Endothelial cell of umbilical vein (primary cell): ENCODE results near the gene ZNF786. TPM values are rescaled to one million over a fixed set of nuclear protein-coding genes. Genes with fewer than 3 reads are reported as not detected.

Experiments used
- BruUV-seq: library from RNA; stranded (reverse); fragments of 400-500 nt; replicated peaks from 2 replicates; lab custom pipeline; 2021; lab: Mats Ljungman, UMichigan
- CTCF ChIA-PET: fragments of 300-600, 350-600 bp; sonication (Branson Sonifier 250); formaldehyde crosslinking; loops from one replicate; lab custom pipeline; 2021; ENCODE audit warnings: antibody characterized with exemption, inconsistent platforms; lab: Charles Lee
- POLR2A ChIA-PET: fragments of 300-600, 350-600 bp; sonication (Branson Sonifier 250); formaldehyde crosslinking; loops from one replicate; lab custom pipeline; 2021; ENCODE audit warnings: antibody characterized with exemption, inconsistent platforms; lab: Charles Lee
- DNase-seq: peaks from one replicate; pipeline ENCODE4 v3.0.0-alpha.2; 2011; ENCODE audit warnings: low read depth, low spot score
- FAIRE-seq: peaks from 2 replicates; lab custom pipeline; 2011; peaks lifted over from hg19 to GRCh38; lab: Jason Lieb, UNC
- H2AFZ ChIP-seq: 2 replicates; pipeline ENCODE4 v1.6.0; 2012; ENCODE audit warnings: low read depth, low read length, control low read depth, inconsistent platforms
- H3K27ac ChIP-seq: 2 replicates; pipeline ENCODE4 v1.5.1; 2011; ENCODE audit warnings: low read depth, mild to moderate bottlenecking, control low read depth, low read length, moderate library complexity; ENCODE audit not compliant: insufficient read depth
- H3K27me3 ChIP-seq, 2 experiments: 2 replicates each; pipeline versions ENCODE4 v1.6.0 to v1.6.1; 2011; ENCODE audit warnings: low read length in 2 of 2, mixed read lengths in 1 of 2; ENCODE audit not compliant: control insufficient read depth in 2 of 2, insufficient read depth in 2 of 2
- H3K36me3 ChIP-seq, 2 experiments: 2 replicates in 1 of 2; 3 replicates in 1 of 2; pipeline ENCODE4 v1.5.1; 2011; ENCODE audit warnings: low read length in 2 of 2, mild to moderate bottlenecking in 1 of 2, moderate library complexity in 1 of 2; ENCODE audit not compliant: control insufficient read depth in 2 of 2, insufficient read depth in 2 of 2; ENCODE audit errors: extremely low read depth in 1 of 2
- H3K4me1 ChIP-seq: 3 replicates; pipeline ENCODE4 v1.5.1; 2011; ENCODE audit warnings: mild to moderate bottlenecking, low read length; ENCODE audit not compliant: control insufficient read depth, insufficient read depth; ENCODE audit errors: extremely low read depth
- H3K4me2 ChIP-seq: 2 replicates; pipeline ENCODE4 v1.6.1; 2011; ENCODE audit warnings: low read length, control low read depth, mixed read lengths; ENCODE audit not compliant: insufficient read depth
- H3K4me3 ChIP-seq, 3 experiments: fragments of 200-600 bp in 1 of 3; sonication (generic), shearing (Covaris generic) in 1 of 3; replicated peaks in 1 of 3; 2 replicates each; pipeline ENCODE4 v1.5.1; 2011 to 2016; ENCODE audit warnings: control low read depth in 3 of 3, low read length in 3 of 3, mild to moderate bottlenecking in 2 of 3, inconsistent platforms in 1 of 3, low read depth in 1 of 3, moderate library complexity in 1 of 3; ENCODE audit not compliant: insufficient read depth in 1 of 3
- H3K79me2 ChIP-seq: 2 replicates; pipeline ENCODE4 v1.6.0; 2012; ENCODE audit warnings: low read length, inconsistent platforms; ENCODE audit not compliant: control insufficient read depth, insufficient read depth
- H3K9ac ChIP-seq: replicated peaks from 2 replicates; pipeline ENCODE3; 2011; ENCODE audit warnings: low read length, control low read depth; ENCODE audit not compliant: insufficient read depth; ENCODE audit errors: extremely low read depth
- H3K9me1 ChIP-seq: replicated peaks from 3 replicates; pipeline ENCODE4 v1.6.0; 2011; ENCODE audit warnings: mild to moderate bottlenecking, low read length; ENCODE audit not compliant: control insufficient read depth, insufficient read depth; ENCODE audit errors: extremely low read depth
- H3K9me3 ChIP-seq: replicated peaks from 2 replicates; pipeline ENCODE4 v1.5.1; 2012; ENCODE audit warnings: low read length, inconsistent platforms; ENCODE audit not compliant: control insufficient read depth, insufficient read depth
- H4K20me1 ChIP-seq: replicated peaks from 2 replicates; pipeline ENCODE3; 2011; ENCODE audit warnings: mild to moderate bottlenecking, low read length; ENCODE audit not compliant: control insufficient read depth, insufficient read depth; ENCODE audit errors: extremely low read depth
- EZH2 ChIP-seq: IDR thresholded peaks from 2 replicates; pipeline ENCODE4 v1.6.1; 2012; ENCODE audit warnings: borderline replicate concordance, low read depth, mild to moderate bottlenecking, moderate library complexity, low read length, inconsistent platforms; ENCODE audit not compliant: severe bottlenecking
- FOS ChIP-seq: IDR thresholded peaks from 2 replicates; pipeline ENCODE4 v1.6.1; 2011; ENCODE audit warnings: mild to moderate bottlenecking, low read length, moderate library complexity, borderline replicate concordance; ENCODE audit not compliant: insufficient read depth
- GATA2 ChIP-seq: IDR thresholded peaks from 2 replicates; pipeline ENCODE4 v1.7.0; 2011; ENCODE audit warnings: low read depth, mild to moderate bottlenecking, moderate library complexity, mixed read lengths, low read length; ENCODE audit not compliant: insufficient read length, insufficient read depth
- JUN ChIP-seq: IDR thresholded peaks from 2 replicates; pipeline ENCODE4 v1.6.1; 2011; ENCODE audit warnings: borderline replicate concordance, low read depth; ENCODE audit not compliant: insufficient read length, insufficient read depth
- POLR2A ChIP-seq: IDR thresholded peaks from 2 replicates; pipeline ENCODE4 v1.6.1; 2012; ENCODE audit warnings: low read depth, mild to moderate bottlenecking, control low read depth, low read length
- POLR2AphosphoS5 ChIP-seq: IDR thresholded peaks from 2 replicates; pipeline ENCODE4 v1.6.1; 2012; ENCODE audit warnings: low read depth, mild to moderate bottlenecking, control low read depth, low read length, moderate library complexity; ENCODE audit not compliant: insufficient read depth
- dilution Hi-C: fragments of 300-500 bp; cut with MboI; formaldehyde crosslinking; loops from one replicate; pipeline ENCODE4 v1.15.0; 2019; ENCODE audit warnings: low sequenced_read_pairs; ENCODE audit not compliant: extremely low pct_ligation_motif_present
- intact Hi-C: fragments of 100-400 bp; cut with micrococcal nuclease; formaldehyde crosslinking; loops from one replicate; pipeline ENCODE4 v1.10.0; 2022
- polyA plus RNA-seq, 4 experiments: library from polyadenylated mRNA; depleted of rRNA in 3 of 4; stranded (reverse) in 3 of 4; unstranded in 1 of 4; fragments of >200 nt; gene quantifications; 2 replicates each; pipeline versions ENCODE4 v1.2.1 to v1.2.3, GENCODE V29; 2011 to 2012; ENCODE audit warnings: missing spikeins in 1 of 4
- total RNA-seq: library from RNA; stranded (reverse); gene quantifications from 2 replicates; pipeline ENCODE4 v1.2.3, GENCODE V29; 2021
- TF ChIP-seq, protein P1 (sequence below), 2 donors: IDR thresholded peaks; 1 replicate in 1 of 2; 2 replicates in 1 of 2; pipeline ENCODE4 v1.5.1; 2011; ENCODE audit warnings: low read length in 2 of 2, mild to moderate bottlenecking in 2 of 2, moderate library complexity in 2 of 2, control low read depth in 1 of 2, inconsistent platforms in 1 of 2, low read depth in 1 of 2; ENCODE audit not compliant: insufficient read depth in 1 of 2; ENCODE audit errors: extremely low read depth in 1 of 2
- TF ChIP-seq, protein P2 (sequence below): IDR thresholded peaks from 2 replicates; pipeline ENCODE4 v1.6.1; 2011; ENCODE audit not compliant: insufficient read depth, insufficient read length

The ZNF786 gene
- total and polyA plus RNA-seq, 2 donors (not counting 3 experiments of a cell fraction or from before 2014, with no cell fraction given): 2.8 to 5.9 TPM

DNA sequence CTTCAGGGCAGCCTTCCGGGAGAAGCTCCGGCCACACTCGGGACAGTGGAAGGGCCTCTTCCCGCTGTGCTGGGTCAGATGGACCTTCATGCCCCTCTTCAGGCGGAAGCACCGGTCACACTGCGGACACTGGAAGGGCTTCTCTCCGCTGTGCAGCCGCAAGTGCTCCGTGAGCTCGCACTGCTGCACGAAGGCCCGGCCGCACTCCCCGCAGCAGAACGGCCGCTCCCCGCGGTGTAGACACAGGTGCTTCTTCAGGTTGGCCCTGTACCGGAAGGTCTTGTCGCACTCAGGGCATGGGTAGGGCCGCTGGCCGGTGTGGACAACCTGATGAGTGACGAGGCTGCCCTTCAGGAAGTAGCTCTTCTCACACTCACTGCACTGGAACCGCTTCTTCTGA, 14.2 kb upstream of the ZNF786 start:
- Histone ChIP-seq H3K4me2 (no peak overlapping the region), H3K9ac (no peak overlapping the region), H3K36me3 (no peaks in the 10 kb centered on the region), H4K20me1 (no peaks in the 10 kb centered on the region), H3K4me1 (no peaks in the 10 kb centered on the region), H2AFZ (no peak overlapping the region), H3K79me2 (no peaks in the 10 kb centered on the region), H3K9me3 (no peaks in the 10 kb centered on the region), H3K27ac (no peak overlapping the region), H3K4me3 (no peak overlapping the region), H3K27me3 (no peaks in the 10 kb centered on the region), H3K9me1 (no peaks in the 10 kb centered on the region)
- FAIRE-seq (no peak), DNase-seq (no peak)
- no TSS peak for BruUV-seq
- intact Hi-C loops: no loop called here
- ChIA-PET CTCF (no interaction called here), POLR2A (no interaction called here)
- TF ChIP-seq EZH2: no peak
- TF ChIP-seq, protein P1, sequence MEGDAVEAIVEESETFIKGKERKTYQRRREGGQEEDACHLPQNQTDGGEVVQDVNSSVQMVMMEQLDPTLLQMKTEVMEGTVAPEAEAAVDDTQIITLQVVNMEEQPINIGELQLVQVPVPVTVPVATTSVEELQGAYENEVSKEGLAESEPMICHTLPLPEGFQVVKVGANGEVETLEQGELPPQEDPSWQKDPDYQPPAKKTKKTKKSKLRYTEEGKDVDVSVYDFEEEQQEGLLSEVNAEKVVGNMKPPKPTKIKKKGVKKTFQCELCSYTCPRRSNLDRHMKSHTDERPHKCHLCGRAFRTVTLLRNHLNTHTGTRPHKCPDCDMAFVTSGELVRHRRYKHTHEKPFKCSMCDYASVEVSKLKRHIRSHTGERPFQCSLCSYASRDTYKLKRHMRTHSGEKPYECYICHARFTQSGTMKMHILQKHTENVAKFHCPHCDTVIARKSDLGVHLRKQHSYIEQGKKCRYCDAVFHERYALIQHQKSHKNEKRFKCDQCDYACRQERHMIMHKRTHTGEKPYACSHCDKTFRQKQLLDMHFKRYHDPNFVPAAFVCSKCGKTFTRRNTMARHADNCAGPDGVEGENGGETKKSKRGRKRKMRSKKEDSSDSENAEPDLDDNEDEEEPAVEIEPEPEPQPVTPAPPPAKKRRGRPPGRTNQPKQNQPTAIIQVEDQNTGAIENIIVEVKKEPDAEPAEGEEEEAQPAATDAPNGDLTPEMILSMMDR (IDR thresholded peaks at IDR 0.05; ENCODE audit: extremely low read depth in 1 of 2, insufficient read depth in 1 of 2, low read depth in 1 of 2, low read length in 2 of 2): no peak
- TF ChIP-seq JUN: no peak
- no peak for TF ChIP-seq GATA2
- TF ChIP-seq POLR2AphosphoS5: no peak
- no peak for TF ChIP-seq FOS
- TF ChIP-seq POLR2A: no peak
- TF ChIP-seq, protein P2, sequence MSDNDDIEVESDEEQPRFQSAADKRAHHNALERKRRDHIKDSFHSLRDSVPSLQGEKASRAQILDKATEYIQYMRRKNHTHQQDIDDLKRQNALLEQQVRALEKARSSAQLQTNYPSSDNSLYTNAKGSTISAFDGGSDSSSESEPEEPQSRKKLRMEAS: no peak
- dilution Hi-C loops: no loop called here
